ENCODE data around the gene INHBE.
"Not testable (repeated sequence)": the region's sequence is repeated elsewhere in the genome, so short reads cannot be mapped to it uniquely, and the experiment has no call there.

Gene INHBE

GRCh38 chr12:57476993-57477709 is 22.0 kb downstream of the INHBE start:
- DNase-seq, result no peak

GRCh38 chr12:57477710-57478681 is 22.9 kb downstream of the INHBE start:
- DNase-seq, result no peak

GRCh38 chr12:57479043-57479375 is 23.9 kb downstream of the INHBE start:
- DNase-seq, result no peak

GRCh38 chr12:57479376-57480115 is 24.4 kb downstream of the INHBE start, which contains the start of gene ARHGAP9:
Gene ARHGAP9 (minus strand): TSS chr12:57479866. CDS start chr12:57479406, 460 bp downstream.
- DNase-seq, result no peak

GRCh38 chr12:57481671-57482070 is 26.6 kb downstream of the INHBE start:
- DNase-seq, result no peak

GRCh38 chr12:57483466-57483865 is 28.4 kb downstream of the INHBE start:
- DNase-seq, result no peak

- DNase-seq, result no peak
Observed at GRCh38 chr12:57485695-57486094, 30.6 kb downstream of the INHBE start.

- DNase-seq, result no peak
Observed at GRCh38 chr12:57487055-57487596, 32.0 kb downstream of the INHBE start.

GRCh38 chr12:57487597-57488401 is 32.7 kb downstream of the INHBE start, which contains the start of gene MARS1:
Gene MARS1 (plus strand): TSS chr12:57488068. CDS start chr12:57488091, 23 bp downstream.
- DNase-seq, result peak; percentile 94

- DNase-seq, result no peak
Observed at GRCh38 chr12:57488402-57489156, 33.5 kb downstream of the INHBE start.

GRCh38 chr12:57489157-57489641 is 34.1 kb downstream of the INHBE start:
- no peak for DNase-seq

- DNase-seq, result no peak
Observed at GRCh38 chr12:57490126-57490525, 35.0 kb downstream of the INHBE start.

- no peak for DNase-seq
Observed at GRCh38 chr12:57491393-57492280, 36.5 kb downstream of the INHBE start.

GRCh38 chr12:57495051-57495701 is 40.1 kb downstream of the INHBE start:
- not testable (repeated sequence) for DNase-seq

GRCh38 chr12:57496822-57497221 is 41.7 kb downstream of the INHBE start:
- DNase-seq, result no peak

- no peak for DNase-seq
Observed at GRCh38 chr12:57497223-57498131, 42.4 kb downstream of the INHBE start.

GRCh38 chr12:57498132-57498502 is 43.0 kb downstream of the INHBE start:
- DNase-seq, result no peak

- DNase-seq, result no peak
Observed at GRCh38 chr12:57498571-57498970, 43.5 kb downstream of the INHBE start.

Measured in NCI-H1048 (cell line).